Transverse colon (tissue), 4 donors: Measurements from ENCODE around the gene PTPN20. TPM values are rescaled to one million over a fixed set of nuclear protein-coding genes. Genes with fewer than 3 reads are reported as not detected.
A peak's percentile ranks its signal among the peaks of the same experiment; 100 is the strongest.

Experiments
- DNase-seq: peaks from one replicate; pipeline ENCODE4 v3.0.0-alpha.2; 2019
- H3K27ac ChIP-seq, 4 donors: fragments of 200-600 bp; sonication (generic); 2 replicates each; pipeline ENCODE4 v1.5.1; 2016 to 2018; ENCODE audit warnings: inconsistent platforms in 4 of 4
- H3K27me3 ChIP-seq: fragments of 200-600 bp; sonication (generic); 2 replicates; pipeline ENCODE4 v1.5.1; 2017; ENCODE audit warnings: inconsistent platforms
- H3K36me3 ChIP-seq, 4 donors: fragments of 200-600 bp; sonication (generic); 2 replicates each; pipeline ENCODE4 v1.5.1; 2017 to 2019; ENCODE audit warnings: inconsistent platforms in 4 of 4
- H3K4me1 ChIP-seq, 4 donors: fragments of 200-600 bp; sonication (generic); 2 replicates each; pipeline ENCODE4 v1.5.1; 2017 to 2020; ENCODE audit warnings: inconsistent platforms in 4 of 4
- H3K4me3 ChIP-seq, 4 donors: fragments of 200-600 bp; sonication (generic); 1 replicate in 1 of 4; 2 replicates in 3 of 4; pipeline versions ENCODE4 v1.5.1 to v1.6.1; 2017 to 2019; ENCODE audit warnings: inconsistent platforms in 4 of 4
- H3K9me3 ChIP-seq, 2 donors: fragments of 200-600 bp; sonication (generic); 2 replicates each; pipeline ENCODE4 v1.5.1; 2017 to 2019; ENCODE audit warnings: inconsistent platforms in 2 of 2
- EP300 ChIP-seq: sonication (generic); formaldehyde crosslinking; IDR thresholded peaks from one replicate; pipeline ENCODE4 v1.6.1; 2017; ENCODE audit warnings: antibody characterized with exemption, low read depth
- POLR2A ChIP-seq: fragments of 450-650 bp; IDR thresholded peaks from one replicate; pipeline ENCODE4 v1.6.1; 2016; ENCODE audit warnings: antibody characterized with exemption, mild to moderate bottlenecking, moderate library complexity
- POLR2AphosphoS5 ChIP-seq, 3 donors: sonication (generic); formaldehyde crosslinking; IDR thresholded peaks; one replicate each; pipeline ENCODE4 v1.6.1; 2016; ENCODE audit warnings: antibody characterized with exemption in 3 of 3
- WGBS, 2 donors: methylation state at CpG; one replicate each; pipeline ENCODE4 v1.1.5; 2018; ENCODE audit warnings: low coverage in 1 of 2; 5-methylcytosine and 5-hydroxymethylcytosine counted together
- in situ Hi-C, 4 donors: fragments of 200-750 bp; cut with MboI; loops; one replicate each; pipeline versions ENCODE4 v1.15.0 to v1.15.1; 2017; ENCODE audit warnings: low sequenced_read_pairs in 3 of 4, low pct_ligation_motif_present in 1 of 4, low pct_unique_long_range_greater_than_20kb in 1 of 4
- intact Hi-C: fragments of 100-400 bp; cut with DNase I; formaldehyde crosslinking; loops from one replicate; pipeline ENCODE4 v1.15.1; 2023; ENCODE audit warnings: low total_unique reads
- total RNA-seq, 4 donors: library from RNA; depleted of rRNA; stranded (reverse); fragments of >200 nt; gene quantifications; one replicate each; pipeline ENCODE4 v1.1.0, GENCODE V29; 2016
- TF ChIP-seq, protein P1 (sequence below), 5 experiments: fragments of 200-600 bp in 3 of 5; fragments of 450-650 bp in 2 of 5; sonication (generic) in 3 of 5; IDR thresholded peaks; 1 replicate in 2 of 5; 2 replicates in 3 of 5; pipeline ENCODE4 v1.5.1; 2016 to 2017; ENCODE audit warnings: antibody characterized with exemption in 5 of 5, inconsistent platforms in 3 of 5, mild to moderate bottlenecking in 2 of 5, moderate library complexity in 1 of 5

The PTPN20 gene
- total RNA-seq, 4 donors from 2014 or later = 1.6 to 34.0 (median 4.9) TPM; not detected in 1

DNA sequence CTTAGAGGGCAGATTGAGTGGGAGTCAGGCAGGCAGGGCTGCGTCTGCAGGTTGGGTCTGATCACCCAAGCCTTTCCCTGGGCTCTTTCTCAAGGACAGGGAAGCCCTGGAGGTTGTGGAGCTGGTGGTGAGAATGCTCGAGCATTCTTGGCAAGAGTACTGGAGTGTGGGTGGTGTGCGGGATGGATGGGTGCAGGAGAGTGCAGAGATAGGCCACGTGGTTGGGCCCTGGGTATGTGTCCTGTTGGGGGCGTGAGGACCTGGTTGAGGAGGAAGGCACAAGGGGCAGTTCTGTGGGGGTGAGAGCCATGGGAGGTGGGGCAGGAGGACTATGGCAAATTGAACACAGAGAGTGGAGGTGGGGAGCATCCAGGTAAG is 135.9 kb downstream of the PTPN20 start:
- in situ Hi-C loops (loop anchor here in 1 of 4 donors (25.0 kb wide), 1 partner anchor 265 kb away; the partner anchor contains the start of genes GDF10 and GDF2), intact Hi-C loops (loop anchor here (2.0 kb wide), 1 partner anchor 266 kb away; no protein-coding TSS in a partner anchor)
- no peaks in the 10 kb centered on the region for H3K36me3 ChIP-seq
- no peaks in the 10 kb centered on the region for H3K9me3 ChIP-seq
- WGBS, 2 donors = 74 to 83% methylated on average over 2 to 5 of the region's 5 CpGs
- TF ChIP-seq, protein P1, sequence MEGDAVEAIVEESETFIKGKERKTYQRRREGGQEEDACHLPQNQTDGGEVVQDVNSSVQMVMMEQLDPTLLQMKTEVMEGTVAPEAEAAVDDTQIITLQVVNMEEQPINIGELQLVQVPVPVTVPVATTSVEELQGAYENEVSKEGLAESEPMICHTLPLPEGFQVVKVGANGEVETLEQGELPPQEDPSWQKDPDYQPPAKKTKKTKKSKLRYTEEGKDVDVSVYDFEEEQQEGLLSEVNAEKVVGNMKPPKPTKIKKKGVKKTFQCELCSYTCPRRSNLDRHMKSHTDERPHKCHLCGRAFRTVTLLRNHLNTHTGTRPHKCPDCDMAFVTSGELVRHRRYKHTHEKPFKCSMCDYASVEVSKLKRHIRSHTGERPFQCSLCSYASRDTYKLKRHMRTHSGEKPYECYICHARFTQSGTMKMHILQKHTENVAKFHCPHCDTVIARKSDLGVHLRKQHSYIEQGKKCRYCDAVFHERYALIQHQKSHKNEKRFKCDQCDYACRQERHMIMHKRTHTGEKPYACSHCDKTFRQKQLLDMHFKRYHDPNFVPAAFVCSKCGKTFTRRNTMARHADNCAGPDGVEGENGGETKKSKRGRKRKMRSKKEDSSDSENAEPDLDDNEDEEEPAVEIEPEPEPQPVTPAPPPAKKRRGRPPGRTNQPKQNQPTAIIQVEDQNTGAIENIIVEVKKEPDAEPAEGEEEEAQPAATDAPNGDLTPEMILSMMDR (IDR thresholded peaks at IDR 0.05) = no peak
- TF ChIP-seq POLR2A (no peak), EP300 (no peak), POLR2AphosphoS5 (IDR thresholded peaks at IDR 0.05) (no peak)
- no peak for DNase-seq
- H3K27me3 ChIP-seq = no peaks in the 10 kb centered on the region
- no peaks in the 10 kb centered on the region for H3K4me1 ChIP-seq
- H3K27ac ChIP-seq = no peak overlapping the region
- H3K4me3 ChIP-seq = no peak overlapping the region

GRCh38 chr10:47047577-47048525 is 136.6 kb downstream of the PTPN20 start:
- Histone ChIP-seq H3K4me3 (no peak overlapping the region), H3K36me3 (no peaks in the 10 kb centered on the region), H3K9me3 (no peaks in the 10 kb centered on the region), H3K27me3 (no peaks in the 10 kb centered on the region), H3K4me1 (no peaks in the 10 kb centered on the region), H3K27ac (no peak overlapping the region)
- no peak for TF ChIP-seq EP300
- TF ChIP-seq, protein P1 (IDR thresholded peaks at IDR 0.05) = peak; percentile 71 to 91 (median 82)
- TF ChIP-seq POLR2A = no peak
- intact Hi-C loops (loop anchor here (2.0 kb wide), 1 partner anchor 265 kb away; no protein-coding TSS in a partner anchor), in situ Hi-C loops (loop anchor here in 1 of 4 donors (25.0 kb wide), 1 partner anchor 264 kb away; the partner anchor contains the start of genes GDF10 and GDF2)
- WGBS, 2 donors = 25 to 50% methylated on average over 5 to 13 of the region's 15 CpGs
- peak; percentile 83 for DNase-seq

DNA sequence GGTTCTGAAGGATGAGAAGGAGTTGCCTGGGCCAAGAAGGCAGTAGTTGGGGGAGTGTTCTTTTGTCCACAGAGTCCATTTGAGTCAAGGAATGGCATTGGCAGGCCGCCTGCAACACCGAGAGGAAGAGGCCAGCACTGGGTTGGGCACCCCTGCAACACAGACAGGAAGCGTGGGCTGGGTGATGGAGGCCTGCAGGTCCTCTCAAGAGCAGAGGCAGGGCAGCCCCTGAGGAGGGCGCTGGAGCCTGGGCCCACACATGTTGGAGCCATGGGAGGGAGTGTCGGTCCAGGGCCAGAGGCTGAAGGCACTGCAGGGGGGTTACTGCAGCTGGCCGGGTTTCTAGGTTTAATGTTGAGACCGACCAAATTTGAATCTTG is 137.3 kb downstream of the PTPN20 start:
- Histone ChIP-seq H3K4me3 (no peak overlapping the region), H3K27ac (no peak overlapping the region), H3K9me3 (no peaks in the 10 kb centered on the region), H3K4me1 (no peaks in the 10 kb centered on the region), H3K36me3 (no peaks in the 10 kb centered on the region), H3K27me3 (no peaks in the 10 kb centered on the region)
- TF ChIP-seq POLR2A (no peak), POLR2AphosphoS5 (IDR thresholded peaks at IDR 0.05) (no peak), EP300 (no peak)
- TF ChIP-seq, protein P1 (IDR thresholded peaks at IDR 0.05) = no peak
- no peak for DNase-seq
- 81% methylated on average over 7 of the region's 7 CpGs; no CpG with 5 or more reads in 1 of the 2 donors for WGBS, 2 donors
- in situ Hi-C loops = loop anchor here in 1 of 4 donors (25.0 kb wide), 1 partner anchor 264 kb away; the partner anchor contains the start of genes GDF10 and GDF2
- intact Hi-C loops = no loop called here

DNA sequence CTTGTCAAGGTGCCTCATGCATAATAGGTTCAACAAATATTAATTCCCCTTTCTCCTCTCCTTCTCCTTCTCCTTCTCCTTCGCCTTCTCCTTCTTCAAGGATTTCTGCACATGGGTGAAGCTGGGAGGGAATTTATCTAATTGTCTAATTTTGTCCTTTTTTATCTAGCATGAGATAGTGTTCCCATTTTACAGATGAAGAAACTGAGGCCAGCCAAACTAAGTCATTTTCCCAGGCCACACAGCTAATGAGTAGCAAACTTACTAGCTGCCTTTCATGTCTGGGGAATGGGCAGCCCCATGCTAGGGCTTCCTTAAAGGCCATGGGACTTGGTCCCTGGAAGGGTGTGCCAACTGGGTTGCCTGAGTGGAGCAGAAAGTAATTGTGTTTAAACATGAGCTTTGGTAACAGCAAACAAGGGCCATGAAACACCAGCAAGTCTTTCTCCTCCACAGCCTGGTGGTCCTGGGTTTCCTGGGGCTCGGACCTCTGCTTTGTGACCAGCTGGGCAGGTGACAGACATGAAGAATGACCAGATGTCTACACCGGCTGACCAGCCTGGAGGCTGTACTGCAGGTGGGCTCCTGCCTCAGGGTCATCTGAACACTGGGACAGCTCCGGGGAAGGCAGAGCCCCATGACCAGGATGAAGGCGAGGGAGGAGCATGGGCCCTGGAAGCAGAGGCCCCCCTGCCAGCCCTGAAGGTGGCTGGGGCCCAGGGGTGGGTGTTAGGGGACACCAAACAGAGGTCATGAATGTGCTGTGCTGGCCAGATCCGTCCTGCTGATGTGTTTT is 138.0 kb downstream of the PTPN20 start:
- 79 to 81% methylated on average over 3 to 6 of the region's 6 CpGs for WGBS, 2 donors
- H3K4me1 ChIP-seq = no peaks in the 10 kb centered on the region
- no peak overlapping the region for H3K4me3 ChIP-seq
- H3K36me3 ChIP-seq = no peaks in the 10 kb centered on the region
- intact Hi-C loops = no loop called here
- no peak overlapping the region for H3K27ac ChIP-seq
- H3K27me3 ChIP-seq = no peaks in the 10 kb centered on the region
- in situ Hi-C loops = loop anchor here in 1 of 4 donors (25.0 kb wide), 1 partner anchor 263 kb away; the partner anchor contains the start of genes GDF10 and GDF2
- no peak for DNase-seq
- no peaks in the 10 kb centered on the region for H3K9me3 ChIP-seq
- TF ChIP-seq, protein P1 (IDR thresholded peaks at IDR 0.05) = no peak
- TF ChIP-seq EP300 (no peak), POLR2AphosphoS5 (IDR thresholded peaks at IDR 0.05) (no peak), POLR2A (no peak)
